Endothelial cell of umbilical vein (primary cell): ENCODE measurements around the gene MLLT1. TPM values are rescaled to one million over a fixed set of nuclear protein-coding genes. Genes with fewer than 3 reads are reported as not detected.

Source experiments
- BruUV-seq: library from RNA; stranded (reverse); fragments of 400-500 nt; replicated peaks from 2 replicates; lab custom pipeline; 2021; lab: Mats Ljungman, UMichigan
- CTCF ChIA-PET: fragments of 300-600, 350-600 bp; sonication (Branson Sonifier 250); formaldehyde crosslinking; loops from one replicate; lab custom pipeline; 2021; ENCODE audit warnings: antibody characterized with exemption, inconsistent platforms; lab: Charles Lee
- POLR2A ChIA-PET: fragments of 300-600, 350-600 bp; sonication (Branson Sonifier 250); formaldehyde crosslinking; loops from one replicate; lab custom pipeline; 2021; ENCODE audit warnings: antibody characterized with exemption, inconsistent platforms; lab: Charles Lee
- DNase-seq: peaks from one replicate; pipeline ENCODE4 v3.0.0-alpha.2; 2011; ENCODE audit warnings: low read depth, low spot score
- FAIRE-seq: peaks from 2 replicates; lab custom pipeline; 2011; peaks lifted over from hg19 to GRCh38; lab: Jason Lieb, UNC
- H2AFZ ChIP-seq: 2 replicates; pipeline ENCODE4 v1.6.0; 2012; ENCODE audit warnings: low read depth, low read length, control low read depth, inconsistent platforms
- H3K27ac ChIP-seq: 2 replicates; pipeline ENCODE4 v1.5.1; 2011; ENCODE audit warnings: low read depth, mild to moderate bottlenecking, control low read depth, low read length, moderate library complexity; ENCODE audit not compliant: insufficient read depth
- H3K27me3 ChIP-seq, 2 experiments: 2 replicates each; pipeline versions ENCODE4 v1.6.0 to v1.6.1; 2011; ENCODE audit warnings: low read length in 2 of 2, mixed read lengths in 1 of 2; ENCODE audit not compliant: control insufficient read depth in 2 of 2, insufficient read depth in 2 of 2
- H3K36me3 ChIP-seq, 2 experiments: 2 replicates in 1 of 2; 3 replicates in 1 of 2; pipeline ENCODE4 v1.5.1; 2011; ENCODE audit warnings: low read length in 2 of 2, mild to moderate bottlenecking in 1 of 2, moderate library complexity in 1 of 2; ENCODE audit not compliant: control insufficient read depth in 2 of 2, insufficient read depth in 2 of 2; ENCODE audit errors: extremely low read depth in 1 of 2
- H3K4me1 ChIP-seq: 3 replicates; pipeline ENCODE4 v1.5.1; 2011; ENCODE audit warnings: mild to moderate bottlenecking, low read length; ENCODE audit not compliant: control insufficient read depth, insufficient read depth; ENCODE audit errors: extremely low read depth
- H3K4me2 ChIP-seq: 2 replicates; pipeline ENCODE4 v1.6.1; 2011; ENCODE audit warnings: low read length, control low read depth, mixed read lengths; ENCODE audit not compliant: insufficient read depth
- H3K4me3 ChIP-seq, 3 experiments: fragments of 200-600 bp in 1 of 3; sonication (generic), shearing (Covaris generic) in 1 of 3; replicated peaks in 1 of 3; 2 replicates each; pipeline ENCODE4 v1.5.1; 2011 to 2016; ENCODE audit warnings: control low read depth in 3 of 3, low read length in 3 of 3, mild to moderate bottlenecking in 2 of 3, inconsistent platforms in 1 of 3, low read depth in 1 of 3, moderate library complexity in 1 of 3; ENCODE audit not compliant: insufficient read depth in 1 of 3
- H3K79me2 ChIP-seq: 2 replicates; pipeline ENCODE4 v1.6.0; 2012; ENCODE audit warnings: low read length, inconsistent platforms; ENCODE audit not compliant: control insufficient read depth, insufficient read depth
- H3K9ac ChIP-seq: replicated peaks from 2 replicates; pipeline ENCODE3; 2011; ENCODE audit warnings: low read length, control low read depth; ENCODE audit not compliant: insufficient read depth; ENCODE audit errors: extremely low read depth
- H3K9me1 ChIP-seq: replicated peaks from 3 replicates; pipeline ENCODE4 v1.6.0; 2011; ENCODE audit warnings: mild to moderate bottlenecking, low read length; ENCODE audit not compliant: control insufficient read depth, insufficient read depth; ENCODE audit errors: extremely low read depth
- H3K9me3 ChIP-seq: replicated peaks from 2 replicates; pipeline ENCODE4 v1.5.1; 2012; ENCODE audit warnings: low read length, inconsistent platforms; ENCODE audit not compliant: control insufficient read depth, insufficient read depth
- H4K20me1 ChIP-seq: replicated peaks from 2 replicates; pipeline ENCODE3; 2011; ENCODE audit warnings: mild to moderate bottlenecking, low read length; ENCODE audit not compliant: control insufficient read depth, insufficient read depth; ENCODE audit errors: extremely low read depth
- CTCF ChIP-seq, 2 donors: IDR thresholded peaks; 1 replicate in 1 of 2; 2 replicates in 1 of 2; pipeline ENCODE4 v1.5.1; 2011; ENCODE audit warnings: low read length in 2 of 2, mild to moderate bottlenecking in 2 of 2, moderate library complexity in 2 of 2, control low read depth in 1 of 2, inconsistent platforms in 1 of 2, low read depth in 1 of 2; ENCODE audit not compliant: insufficient read depth in 1 of 2; ENCODE audit errors: extremely low read depth in 1 of 2
- EZH2 ChIP-seq: IDR thresholded peaks from 2 replicates; pipeline ENCODE4 v1.6.1; 2012; ENCODE audit warnings: borderline replicate concordance, low read depth, mild to moderate bottlenecking, moderate library complexity, low read length, inconsistent platforms; ENCODE audit not compliant: severe bottlenecking
- FOS ChIP-seq: IDR thresholded peaks from 2 replicates; pipeline ENCODE4 v1.6.1; 2011; ENCODE audit warnings: mild to moderate bottlenecking, low read length, moderate library complexity, borderline replicate concordance; ENCODE audit not compliant: insufficient read depth
- GATA2 ChIP-seq: IDR thresholded peaks from 2 replicates; pipeline ENCODE4 v1.7.0; 2011; ENCODE audit warnings: low read depth, mild to moderate bottlenecking, moderate library complexity, mixed read lengths, low read length; ENCODE audit not compliant: insufficient read length, insufficient read depth
- JUN ChIP-seq: IDR thresholded peaks from 2 replicates; pipeline ENCODE4 v1.6.1; 2011; ENCODE audit warnings: borderline replicate concordance, low read depth; ENCODE audit not compliant: insufficient read length, insufficient read depth
- MAX ChIP-seq: IDR thresholded peaks from 2 replicates; pipeline ENCODE4 v1.6.1; 2011; ENCODE audit not compliant: insufficient read depth, insufficient read length
- MYC ChIP-seq: IDR thresholded peaks from one replicate; pipeline ENCODE4 v1.6.1; 2011; ENCODE audit warnings: mild to moderate bottlenecking, low read depth, low read length
- POLR2A ChIP-seq: IDR thresholded peaks from 2 replicates; pipeline ENCODE4 v1.6.1; 2012; ENCODE audit warnings: low read depth, mild to moderate bottlenecking, control low read depth, low read length
- POLR2AphosphoS5 ChIP-seq: IDR thresholded peaks from 2 replicates; pipeline ENCODE4 v1.6.1; 2012; ENCODE audit warnings: low read depth, mild to moderate bottlenecking, control low read depth, low read length, moderate library complexity; ENCODE audit not compliant: insufficient read depth
- dilution Hi-C: fragments of 300-500 bp; cut with MboI; formaldehyde crosslinking; loops from one replicate; pipeline ENCODE4 v1.15.0; 2019; ENCODE audit warnings: low sequenced_read_pairs; ENCODE audit not compliant: extremely low pct_ligation_motif_present
- intact Hi-C: fragments of 100-400 bp; cut with micrococcal nuclease; formaldehyde crosslinking; loops from one replicate; pipeline ENCODE4 v1.10.0; 2022
- polyA plus RNA-seq, 4 experiments: library from polyadenylated mRNA; depleted of rRNA in 3 of 4; stranded (reverse) in 3 of 4; unstranded in 1 of 4; fragments of >200 nt; gene quantifications; 2 replicates each; pipeline versions ENCODE4 v1.2.1 to v1.2.3, GENCODE V29; 2011 to 2012; ENCODE audit warnings: missing spikeins in 1 of 4
- total RNA-seq: library from RNA; stranded (reverse); gene quantifications from 2 replicates; pipeline ENCODE4 v1.2.3, GENCODE V29; 2021

The MLLT1 gene
- total and polyA plus RNA-seq, 2 donors (not counting 3 experiments of a cell fraction or from before 2014, with no cell fraction given), result 43.9 to 84.8 TPM

- Histone ChIP-seq H3K4me1 (no peaks in the 10 kb centered on the region), H3K9me3 (no peaks in the 10 kb centered on the region), H3K9me1 (no peaks in the 10 kb centered on the region), H3K4me2 (no peak overlapping the region), H3K4me3 (no peak overlapping the region), H3K27me3 (no peaks in the 10 kb centered on the region), H3K79me2 (no peaks in the 10 kb centered on the region), H4K20me1 (no peaks in the 10 kb centered on the region), H2AFZ (no peak overlapping the region), H3K36me3 (no peaks in the 10 kb centered on the region), H3K27ac (no peak overlapping the region), H3K9ac (no peak overlapping the region)
- FAIRE-seq, result no peak
- TF ChIP-seq JUN (no peak), GATA2 (no peak), MAX (no peak), FOS (no peak), EZH2 (no peak), POLR2AphosphoS5 (no peak), POLR2A (no peak), CTCF (IDR thresholded peaks at IDR 0.05; ENCODE audit: extremely low read depth in 1 of 2, insufficient read depth in 1 of 2, low read depth in 1 of 2, low read length in 2 of 2) (no peak), MYC (no peak)
- intact Hi-C loops, result no loop called here
- ChIA-PET CTCF (interaction anchor here (1.1 to 11.5 kb wide), 5 partner anchors 8 to 171 kb away, joined by 3 to 199 read pairs (median 4); no protein-coding TSS in a partner anchor), POLR2A (no interaction called here)
- no peak for DNase-seq
- no TSS peak for BruUV-seq
- dilution Hi-C loops, result no loop called here
Observed at GRCh38 chr19:6297202-6297601, 17.4 kb upstream of the MLLT1 start.
